Right lobe of liver (tissue), 4 donors: ENCODE measurements around the gene MTHFD2.

Experiments used
- CTCF ChIP-seq, 4 donors: fragments of 200-600 bp in 3 of 4; fragments of 450-650 bp in 1 of 4; IDR thresholded peaks; one replicate each; pipeline versions ENCODE4 v1.5.1 to v1.8.0; 2016 to 2022; ENCODE audit warnings: antibody characterized with exemption in 4 of 4, mild to moderate bottlenecking in 2 of 4
- POLR2A ChIP-seq: fragments of 450-650 bp; IDR thresholded peaks from one replicate; pipeline ENCODE4 v1.6.1; 2017; ENCODE audit warnings: antibody characterized with exemption, mild to moderate bottlenecking
- donor health status: DM: no; HTN: no; CAD: no.
- donor health status: DM: no; HTN: no; CAD: no.
- donor health status: DM: no; HTN: yes; CAD: no.

GRCh38 chr2:74181739-74182138 lies 16.7 kb upstream of the MTHFD2 start:
- TF ChIP-seq CTCF (IDR thresholded peaks at IDR 0.05) (no peak), POLR2A (no peak)
